Rectal smooth muscle tissue (tissue), 1 donor: ENCODE results near the gene NR1I2.

Experiments
- H3K27ac ChIP-seq: one replicate; pipeline ENCODE4 v1.7.0; 2013; ENCODE audit warnings: low read depth, low read length, inconsistent platforms
- H3K27me3 ChIP-seq: one replicate; pipeline ENCODE4 v1.7.0; 2013; ENCODE audit warnings: low read length; ENCODE audit not compliant: control insufficient read depth, insufficient read depth
- H3K36me3 ChIP-seq: one replicate; pipeline ENCODE4 v1.7.0; 2013; ENCODE audit warnings: low read length; ENCODE audit not compliant: control insufficient read depth, insufficient read depth
- H3K4me1 ChIP-seq: one replicate; pipeline ENCODE4 v1.7.0; 2013; ENCODE audit warnings: low read length; ENCODE audit not compliant: control insufficient read depth, insufficient read depth
- H3K4me3 ChIP-seq: one replicate; pipeline ENCODE4 v1.7.0; 2013; ENCODE audit warnings: low read length
- H3K9ac ChIP-seq: one replicate; pipeline ENCODE4 v1.7.0; 2013; ENCODE audit warnings: low read length

NR1I2 gene

GRCh38 chr3:119781330-119782198, at the start of gene NR1I2:
TSS of gene NR1I2 (plus strand) at chr3:119782101.
- Histone ChIP-seq H3K27me3 (no peaks in the 10 kb centered on the region), H3K4me1 (no peaks in the 10 kb centered on the region), H3K9ac (no peak within 1 kb of the TSS), H3K36me3 (no peaks in the 10 kb centered on the region), H3K4me3 (peak within 1 kb of the TSS; percentile 46), H3K27ac (no peak within 1 kb of the TSS)

- H3K4me1 ChIP-seq, result no peaks in the 10 kb centered on the region
Measured at GRCh38 chr3:119733812-119734211, 48.1 kb upstream of the NR1I2 start.

GRCh38 chr3:119738741-119739140, 43.2 kb upstream of the NR1I2 start:
- Histone ChIP-seq H3K4me3 (no peak overlapping the region), H3K36me3 (no peaks in the 10 kb centered on the region), H3K4me1 (no peaks in the 10 kb centered on the region), H3K9ac (no peak overlapping the region), H3K27me3 (no peaks in the 10 kb centered on the region), H3K27ac (no peak overlapping the region)

More at GRCh38 chr3:119733812-119734211, 48.1 kb upstream of the NR1I2 start:
- no peak overlapping the region for H3K4me3 ChIP-seq
- H3K27ac ChIP-seq, result no peak overlapping the region
- no peaks in the 10 kb centered on the region for H3K36me3 ChIP-seq
- no peak overlapping the region for H3K9ac ChIP-seq
- H3K27me3 ChIP-seq, result no peaks in the 10 kb centered on the region

GRCh38 chr3:119741657-119742590, 40.0 kb upstream of the NR1I2 start:
- H3K4me3 ChIP-seq, result no peak overlapping the region
- no peak overlapping the region for H3K9ac ChIP-seq
- H3K4me1 ChIP-seq, result no peaks in the 10 kb centered on the region
- H3K36me3 ChIP-seq, result no peaks in the 10 kb centered on the region
- no peaks in the 10 kb centered on the region for H3K27me3 ChIP-seq
- no peak overlapping the region for H3K27ac ChIP-seq

GRCh38 chr3:119743921-119744320, 38.0 kb upstream of the NR1I2 start:
- Histone ChIP-seq H3K27ac (no peak overlapping the region), H3K9ac (no peak overlapping the region), H3K36me3 (no peaks in the 10 kb centered on the region), H3K4me1 (no peaks in the 10 kb centered on the region), H3K27me3 (no peaks in the 10 kb centered on the region), H3K4me3 (no peak overlapping the region)

GRCh38 chr3:119745942-119746341, 36.0 kb upstream of the NR1I2 start:
- Histone ChIP-seq H3K27ac (no peak overlapping the region), H3K36me3 (no peaks in the 10 kb centered on the region), H3K4me1 (no peaks in the 10 kb centered on the region), H3K27me3 (no peaks in the 10 kb centered on the region), H3K4me3 (no peak overlapping the region), H3K9ac (no peak overlapping the region)

GRCh38 chr3:119746423-119746822, 35.5 kb upstream of the NR1I2 start:
- Histone ChIP-seq H3K36me3 (no peaks in the 10 kb centered on the region), H3K4me3 (no peak overlapping the region), H3K27me3 (no peaks in the 10 kb centered on the region), H3K9ac (no peak overlapping the region), H3K27ac (no peak overlapping the region), H3K4me1 (no peaks in the 10 kb centered on the region)

GRCh38 chr3:119747357-119747756, 34.5 kb upstream of the NR1I2 start:
- Histone ChIP-seq H3K4me3 (no peak overlapping the region), H3K36me3 (no peaks in the 10 kb centered on the region), H3K9ac (no peak overlapping the region), H3K4me1 (no peaks in the 10 kb centered on the region), H3K27me3 (no peaks in the 10 kb centered on the region), H3K27ac (no peak overlapping the region)

GRCh38 chr3:119748991-119749390, 32.9 kb upstream of the NR1I2 start:
- Histone ChIP-seq H3K27ac (no peak overlapping the region), H3K27me3 (no peaks in the 10 kb centered on the region), H3K4me1 (no peaks in the 10 kb centered on the region), H3K4me3 (no peak overlapping the region), H3K9ac (no peak overlapping the region), H3K36me3 (no peaks in the 10 kb centered on the region)

- Histone ChIP-seq H3K27ac (no peak overlapping the region), H3K4me3 (no peak overlapping the region), H3K4me1 (no peaks in the 10 kb centered on the region), H3K36me3 (no peaks in the 10 kb centered on the region), H3K9ac (no peak overlapping the region), H3K27me3 (no peaks in the 10 kb centered on the region)
Measured at GRCh38 chr3:119751423-119751822, 30.5 kb upstream of the NR1I2 start.

- H3K4me1 ChIP-seq, result no peaks in the 10 kb centered on the region
- H3K27me3 ChIP-seq, result no peaks in the 10 kb centered on the region
- no peak overlapping the region for H3K27ac ChIP-seq
- H3K9ac ChIP-seq, result no peak overlapping the region
- H3K4me3 ChIP-seq, result no peak overlapping the region
- no peaks in the 10 kb centered on the region for H3K36me3 ChIP-seq
Measured at GRCh38 chr3:119759962-119760361, 21.9 kb upstream of the NR1I2 start.

- no peaks in the 10 kb centered on the region for H3K36me3 ChIP-seq
- H3K4me1 ChIP-seq, result no peaks in the 10 kb centered on the region
- H3K9ac ChIP-seq, result no peak overlapping the region
- H3K4me3 ChIP-seq, result no peak overlapping the region
- H3K27me3 ChIP-seq, result no peaks in the 10 kb centered on the region
- no peak overlapping the region for H3K27ac ChIP-seq
Measured at GRCh38 chr3:119762876-119763275, 19.0 kb upstream of the NR1I2 start.
